Choroid plexus epithelial cell (primary cell): ENCODE results near the gene TMEM120B.

Experiments used
- DNase-seq: peaks from one replicate; pipeline ENCODE4 v3.0.0-alpha.2; 2010; ENCODE audit warnings: low read depth
- H3K4me3 ChIP-seq: 2 replicates; pipeline ENCODE4 v1.5.1; 2011; ENCODE audit warnings: low read depth, mild to moderate bottlenecking, control low read depth, low read length, moderate library complexity
- TF ChIP-seq, protein P1 (sequence below): conservative IDR thresholded peaks from 2 replicates; pipeline ENCODE4 v1.5.1; 2011; ENCODE audit warnings: low read depth, mild to moderate bottlenecking, control low read depth, inconsistent platforms, low read length, moderate library complexity

The TMEM120B gene

DNA sequence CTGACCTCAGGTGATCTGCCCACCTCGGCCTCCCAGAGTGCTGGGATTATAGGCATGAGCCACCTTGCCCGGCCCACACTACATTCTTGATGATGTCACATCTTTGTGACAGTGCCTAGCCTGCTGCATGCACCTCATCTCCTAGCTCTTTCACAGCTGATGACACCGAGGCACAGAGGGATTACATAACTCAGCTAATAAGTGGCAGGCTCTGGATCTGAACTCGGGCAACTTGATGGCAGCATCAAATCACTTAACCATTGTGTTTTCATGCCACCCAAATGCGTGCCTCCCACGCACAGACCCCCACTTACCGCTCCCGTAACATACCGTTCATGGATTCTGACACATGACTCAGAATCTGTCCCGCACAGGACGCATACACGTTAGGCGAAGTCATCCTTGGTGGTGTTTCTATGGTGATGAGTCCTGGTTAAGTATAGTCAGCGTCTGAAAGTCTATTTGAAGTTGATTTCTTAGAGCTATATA lies 7.4 kb downstream of the TMEM120B start:
- no peak overlapping the region for H3K4me3 ChIP-seq
- TF ChIP-seq, protein P1, sequence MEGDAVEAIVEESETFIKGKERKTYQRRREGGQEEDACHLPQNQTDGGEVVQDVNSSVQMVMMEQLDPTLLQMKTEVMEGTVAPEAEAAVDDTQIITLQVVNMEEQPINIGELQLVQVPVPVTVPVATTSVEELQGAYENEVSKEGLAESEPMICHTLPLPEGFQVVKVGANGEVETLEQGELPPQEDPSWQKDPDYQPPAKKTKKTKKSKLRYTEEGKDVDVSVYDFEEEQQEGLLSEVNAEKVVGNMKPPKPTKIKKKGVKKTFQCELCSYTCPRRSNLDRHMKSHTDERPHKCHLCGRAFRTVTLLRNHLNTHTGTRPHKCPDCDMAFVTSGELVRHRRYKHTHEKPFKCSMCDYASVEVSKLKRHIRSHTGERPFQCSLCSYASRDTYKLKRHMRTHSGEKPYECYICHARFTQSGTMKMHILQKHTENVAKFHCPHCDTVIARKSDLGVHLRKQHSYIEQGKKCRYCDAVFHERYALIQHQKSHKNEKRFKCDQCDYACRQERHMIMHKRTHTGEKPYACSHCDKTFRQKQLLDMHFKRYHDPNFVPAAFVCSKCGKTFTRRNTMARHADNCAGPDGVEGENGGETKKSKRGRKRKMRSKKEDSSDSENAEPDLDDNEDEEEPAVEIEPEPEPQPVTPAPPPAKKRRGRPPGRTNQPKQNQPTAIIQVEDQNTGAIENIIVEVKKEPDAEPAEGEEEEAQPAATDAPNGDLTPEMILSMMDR, result no peak
- DNase-seq, result peak; percentile 74

- TF ChIP-seq, protein P1, result no peak
- no peak overlapping the region for H3K4me3 ChIP-seq
- no peak for DNase-seq
These were observed 8.2 kb downstream of the TMEM120B start for GRCh38 chr12:121720762-121721161.

GRCh38 chr12:121722511-121722910 lies 10.0 kb downstream of the TMEM120B start:
- DNase-seq, result no peak
- H3K4me3 ChIP-seq, result no peak overlapping the region
- TF ChIP-seq, protein P1, result no peak

DNA sequence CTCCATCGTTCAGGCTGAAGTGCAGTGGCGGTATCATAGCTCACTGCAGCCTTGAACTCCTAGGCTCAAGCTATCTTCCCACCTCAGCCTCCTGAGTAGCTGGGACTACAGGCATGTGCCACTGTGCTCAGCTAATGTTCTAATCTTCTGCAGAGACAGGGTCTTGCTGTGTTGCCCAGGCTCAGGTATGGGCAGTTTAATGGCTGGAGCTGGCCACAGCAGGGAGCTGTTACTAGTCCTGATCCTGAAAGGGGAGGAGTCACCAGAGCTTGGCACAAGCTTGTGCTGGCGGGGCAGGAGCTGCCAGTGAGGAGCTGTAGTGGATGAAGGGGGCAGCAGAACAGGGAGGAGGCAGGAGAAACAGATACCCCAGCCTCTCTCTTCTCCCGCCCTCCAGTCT lies 10.6 kb downstream of the TMEM120B start:
- no peak overlapping the region for H3K4me3 ChIP-seq
- TF ChIP-seq, protein P1, result no peak

DNA sequence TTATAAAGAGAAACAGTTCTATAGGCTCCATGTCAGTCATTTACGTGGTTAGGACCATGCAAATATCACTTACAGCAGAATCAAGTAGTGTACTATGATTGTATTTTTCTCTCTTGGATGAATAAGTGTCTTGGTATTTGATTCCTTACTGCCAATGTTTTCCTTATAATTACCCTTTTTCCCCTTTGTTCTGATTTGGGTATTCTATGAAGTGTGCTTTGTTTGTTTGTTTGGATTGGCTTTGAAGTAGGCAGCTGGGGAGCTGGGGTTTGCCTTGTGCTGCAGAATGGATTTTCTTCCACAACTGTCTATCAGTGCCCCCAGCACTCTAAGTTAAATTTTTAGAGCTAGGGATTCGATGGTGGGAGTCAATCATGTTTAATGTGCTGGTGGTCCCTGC lies 12.4 kb downstream of the TMEM120B start:
- no peak for DNase-seq
- TF ChIP-seq, protein P1, result no peak

More for the DNA sequence above, 10.6 kb downstream of the TMEM120B start:
- no peak for DNase-seq

GRCh38 chr12:121725423-121725822 lies 12.9 kb downstream of the TMEM120B start:
- H3K4me3 ChIP-seq, result no peak overlapping the region
- TF ChIP-seq, protein P1, result no peak
- no peak for DNase-seq

More for the DNA sequence above, 12.4 kb downstream of the TMEM120B start:
- no peak overlapping the region for H3K4me3 ChIP-seq

- no peak for DNase-seq
- TF ChIP-seq, protein P1, result no peak
- no peak overlapping the region for H3K4me3 ChIP-seq
These were observed 16.5 kb downstream of the TMEM120B start for GRCh38 chr12:121729021-121729420.
